Measurements from ENCODE around the gene ZSCAN30.

ZSCAN30 gene

GRCh38 chr18:35283923-35284794 lies 5.9 kb downstream of the ZSCAN30 start:
- Histone ChIP-seq H3K27ac (no peak overlapping the region), H3K4me3 (no peak overlapping the region)

- no peak overlapping the region for H3K27ac ChIP-seq
Measured at GRCh38 chr18:35282353-35282752, 7.7 kb downstream of the ZSCAN30 start.

GRCh38 chr18:35278969-35279368 lies 11.1 kb downstream of the ZSCAN30 start:
- no peak overlapping the region for H3K27ac ChIP-seq
- H3K4me3 ChIP-seq, result no peak overlapping the region

More at GRCh38 chr18:35282353-35282752, 7.7 kb downstream of the ZSCAN30 start:
- no peak overlapping the region for H3K4me3 ChIP-seq

GRCh38 chr18:35278085-35278484 lies 11.9 kb downstream of the ZSCAN30 start:
- Histone ChIP-seq H3K27ac (no peak overlapping the region), H3K4me3 (no peak overlapping the region)

- Histone ChIP-seq H3K4me3 (no peak overlapping the region), H3K27ac (no peak overlapping the region)
Measured at GRCh38 chr18:35277633-35278032, 12.4 kb downstream of the ZSCAN30 start.

GRCh38 chr18:35276267-35276666 lies 13.8 kb downstream of the ZSCAN30 start:
- Histone ChIP-seq H3K4me3 (no peak overlapping the region), H3K27ac (no peak overlapping the region)

- H3K4me3 ChIP-seq, result no peak overlapping the region
- no peak overlapping the region for H3K27ac ChIP-seq
Measured at GRCh38 chr18:35271656-35272055, 18.4 kb downstream of the ZSCAN30 start.

GRCh38 chr18:35268821-35269220 lies 21.2 kb downstream of the ZSCAN30 start:
- Histone ChIP-seq H3K27ac (no peak overlapping the region), H3K4me3 (no peak overlapping the region)

GRCh38 chr18:35267809-35268208 lies 22.2 kb downstream of the ZSCAN30 start:
- peak overlapping the region in 17 of 21 experiments; percentile 20 to 89 (median 82) for H3K27ac ChIP-seq
- H3K4me3 ChIP-seq, result peak overlapping the region; percentile 46 to 65 (median 50)

- Histone ChIP-seq H3K27ac (peak overlapping the region; percentile 20 to 89 (median 81)), H3K4me3 (peak overlapping the region; percentile 46 to 65 (median 50))
Measured at GRCh38 chr18:35267161-35267651, 22.8 kb downstream of the ZSCAN30 start.

- Histone ChIP-seq H3K27ac (no peak overlapping the region), H3K4me3 (no peak overlapping the region)
Measured at GRCh38 chr18:35264409-35264808, 25.6 kb downstream of the ZSCAN30 start.

- no peak overlapping the region for H3K27ac ChIP-seq
- H3K4me3 ChIP-seq, result no peak overlapping the region
Measured at GRCh38 chr18:35256947-35257346, 33.1 kb downstream of the ZSCAN30 start.

GRCh38 chr18:35253655-35254287 lies 36.3 kb downstream of the ZSCAN30 start:
- Histone ChIP-seq H3K4me3 (no peak overlapping the region), H3K27ac (no peak overlapping the region)

- H3K4me3 ChIP-seq, result no peak overlapping the region
Measured at GRCh38 chr18:35252466-35252865, 37.6 kb downstream of the ZSCAN30 start.

GRCh38 chr18:35248429-35248828 lies 41.6 kb downstream of the ZSCAN30 start:
- no peak overlapping the region for H3K4me3 ChIP-seq
- H3K27ac ChIP-seq, result no peak overlapping the region

More at GRCh38 chr18:35252466-35252865, 37.6 kb downstream of the ZSCAN30 start:
- no peak overlapping the region for H3K27ac ChIP-seq

- Histone ChIP-seq H3K27ac (peak overlapping the region in 1 of 21 experiments; percentile 33), H3K4me3 (no peak overlapping the region)
Measured at GRCh38 chr18:35247412-35248249, 42.4 kb downstream of the ZSCAN30 start.

GRCh38 chr18:35246831-35247230 lies 43.2 kb downstream of the ZSCAN30 start:
- Histone ChIP-seq H3K4me3 (no peak overlapping the region), H3K27ac (peak overlapping the region in 4 of 21 experiments; percentile 18 to 50 (median 41))

- Histone ChIP-seq H3K27ac (no peak overlapping the region), H3K4me3 (no peak overlapping the region)
Measured at GRCh38 chr18:35245719-35246317, 44.2 kb downstream of the ZSCAN30 start.

GRCh38 chr18:35244671-35245070 lies 45.4 kb downstream of the ZSCAN30 start:
- no peak overlapping the region for H3K4me3 ChIP-seq
- no peak overlapping the region for H3K27ac ChIP-seq
